KMS-11 (cell line): Measurements from ENCODE around the gene WNT2B.

ENCODE experiments used
- H2AFZ ChIP-seq: fragments of 200-600 bp; sonication (generic); 2 replicates; pipeline ENCODE4 v1.6.1; 2016; ENCODE audit warnings: antibody characterized with exemption, mixed run types, low read depth
- H3K27ac ChIP-seq: fragments of 200-600 bp; sonication (generic); 2 replicates; pipeline ENCODE4 v1.6.1; 2016; ENCODE audit warnings: mild to moderate bottlenecking, mixed run types
- H3K27me3 ChIP-seq: fragments of 200-600 bp; sonication (generic); 2 replicates; pipeline ENCODE4 v1.6.1; 2017; ENCODE audit warnings: mild to moderate bottlenecking, low read depth, mixed run types, moderate library complexity; ENCODE audit not compliant: insufficient read depth
- H3K36me3 ChIP-seq: fragments of 200-600 bp; sonication (generic); 2 replicates; pipeline ENCODE4 v1.6.1; 2017; ENCODE audit warnings: mild to moderate bottlenecking, mixed run types; ENCODE audit not compliant: insufficient read depth
- H3K4me1 ChIP-seq: fragments of 200-600 bp; sonication (generic); 2 replicates; pipeline ENCODE4 v1.6.1; 2016; ENCODE audit warnings: mild to moderate bottlenecking, low read depth, mixed run types; ENCODE audit not compliant: poor library complexity, severe bottlenecking
- H3K4me2 ChIP-seq: fragments of 200-600 bp; sonication (generic); 2 replicates; pipeline ENCODE4 v1.7.0; 2016; ENCODE audit warnings: mild to moderate bottlenecking, mixed run types
- H3K4me3 ChIP-seq: fragments of 200-600 bp; sonication (generic); IDR thresholded peaks from 2 replicates; pipeline ENCODE4 v1.6.1; 2017; ENCODE audit warnings: low read depth, low read length, mixed read lengths; ENCODE audit not compliant: insufficient read depth
- H3K79me2 ChIP-seq: fragments of 200-600 bp; sonication (generic); 2 replicates; pipeline ENCODE4 v1.6.1; 2016; ENCODE audit warnings: low read depth, mixed run types; ENCODE audit not compliant: insufficient read depth
- H3K9ac ChIP-seq: fragments of 200-600 bp; sonication (generic); 2 replicates; pipeline ENCODE4 v1.6.1; 2016; ENCODE audit warnings: mild to moderate bottlenecking, mixed run types
- H4K20me1 ChIP-seq: fragments of 200-600 bp; sonication (generic); 2 replicates; pipeline ENCODE4 v1.6.1; 2016; ENCODE audit warnings: mild to moderate bottlenecking, mixed run types; ENCODE audit not compliant: insufficient read depth
- CTCF ChIP-seq: fragments of 200-600 bp; sonication (generic); conservative IDR thresholded peaks from 2 replicates; pipeline ENCODE4 v1.6.1; 2017; ENCODE audit warnings: low read depth, mild to moderate bottlenecking, antibody characterized with exemption, low read length, moderate library complexity, mixed read lengths

WNT2B gene

GRCh38 chr1:112524986-112525385 lies 16.2 kb downstream of the WNT2B start:
- no peak overlapping the region for H3K27ac ChIP-seq
- H3K36me3 ChIP-seq: no peaks in the 10 kb centered on the region
- H3K27me3 ChIP-seq: no peaks in the 10 kb centered on the region
- no peak overlapping the region for H3K4me3 ChIP-seq
- no peak overlapping the region for H3K9ac ChIP-seq
- no peak overlapping the region for H2AFZ ChIP-seq
- TF ChIP-seq CTCF: no peak
- no peaks in the 10 kb centered on the region for H3K4me1 ChIP-seq
- H3K79me2 ChIP-seq: no peaks in the 10 kb centered on the region
- H3K4me2 ChIP-seq: no peak overlapping the region
- H4K20me1 ChIP-seq: no peaks in the 10 kb centered on the region

- no peak for TF ChIP-seq CTCF
- no peaks in the 10 kb centered on the region for H3K79me2 ChIP-seq
These were observed 18.7 kb downstream of the WNT2B start for GRCh38 chr1:112527266-112528010.

GRCh38 chr1:112528076-112528475 lies 19.3 kb downstream of the WNT2B start:
- no peaks in the 10 kb centered on the region for H3K27me3 ChIP-seq
- H3K4me3 ChIP-seq: no peak overlapping the region
- no peak for TF ChIP-seq CTCF
- no peaks in the 10 kb centered on the region for H3K36me3 ChIP-seq
- H3K79me2 ChIP-seq: no peaks in the 10 kb centered on the region
- no peak overlapping the region for H2AFZ ChIP-seq
- H4K20me1 ChIP-seq: no peaks in the 10 kb centered on the region
- H3K4me1 ChIP-seq: no peaks in the 10 kb centered on the region
- no peak overlapping the region for H3K4me2 ChIP-seq
- no peak overlapping the region for H3K27ac ChIP-seq
- no peak overlapping the region for H3K9ac ChIP-seq

More at GRCh38 chr1:112527266-112528010, 18.7 kb downstream of the WNT2B start:
- H3K4me2 ChIP-seq: no peak overlapping the region
- H3K27me3 ChIP-seq: no peaks in the 10 kb centered on the region
- no peaks in the 10 kb centered on the region for H3K36me3 ChIP-seq
- no peak overlapping the region for H3K9ac ChIP-seq
- no peaks in the 10 kb centered on the region for H4K20me1 ChIP-seq
- no peak overlapping the region for H3K4me3 ChIP-seq
- no peak overlapping the region for H3K27ac ChIP-seq
- H2AFZ ChIP-seq: no peak overlapping the region
- no peaks in the 10 kb centered on the region for H3K4me1 ChIP-seq

GRCh38 chr1:112529301-112529700 lies 20.5 kb downstream of the WNT2B start:
- no peak for TF ChIP-seq CTCF
- H2AFZ ChIP-seq: no peak overlapping the region
- H3K4me3 ChIP-seq: no peak overlapping the region
- no peaks in the 10 kb centered on the region for H3K4me1 ChIP-seq
- H3K27me3 ChIP-seq: no peaks in the 10 kb centered on the region
- no peak overlapping the region for H3K4me2 ChIP-seq
- H4K20me1 ChIP-seq: no peaks in the 10 kb centered on the region
- no peak overlapping the region for H3K27ac ChIP-seq
- no peak overlapping the region for H3K9ac ChIP-seq
- H3K79me2 ChIP-seq: no peaks in the 10 kb centered on the region
- no peaks in the 10 kb centered on the region for H3K36me3 ChIP-seq
